ENCODE measurements around the gene TBC1D5.
"Not testable (repeated sequence)": the region's sequence is repeated elsewhere in the genome, so short reads cannot be mapped to it uniquely, and the experiment has no call there.

The TBC1D5 gene

DNA sequence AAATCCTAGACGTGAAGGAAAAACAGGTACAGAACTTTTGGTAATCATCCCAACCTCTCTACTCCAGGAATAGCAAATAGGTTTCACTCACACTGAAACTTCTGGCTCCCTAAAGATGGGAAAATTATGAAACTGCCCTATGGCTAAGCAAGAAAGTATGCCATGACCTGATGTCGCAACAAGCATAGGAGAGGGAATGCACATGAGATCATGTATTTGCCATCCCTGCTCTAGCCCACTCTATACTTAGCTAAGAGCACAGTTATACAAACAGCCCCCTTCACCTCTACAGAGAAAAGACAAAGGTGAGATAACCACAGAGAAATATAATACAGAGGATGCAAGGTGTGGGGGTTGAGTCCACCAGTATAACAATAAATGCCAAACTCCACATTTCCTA lies 102.7 kb downstream of the TBC1D5 start:
- no peak for DNase-seq

GRCh38 chr3:17639257-17639656 lies 103.2 kb downstream of the TBC1D5 start:
- DNase-seq: no peak

- no peak for DNase-seq
These were observed 104.1 kb downstream of the TBC1D5 start for GRCh38 chr3:17638356-17638755.

GRCh38 chr3:17635675-17636074 lies 106.8 kb downstream of the TBC1D5 start:
- not testable (repeated sequence) for DNase-seq

GRCh38 chr3:17634964-17635363 lies 107.5 kb downstream of the TBC1D5 start:
- no peak for DNase-seq

GRCh38 chr3:17634201-17634600 lies 108.2 kb downstream of the TBC1D5 start:
- DNase-seq: no peak

- DNase-seq: no peak
These were observed 109.9 kb downstream of the TBC1D5 start for GRCh38 chr3:17632401-17633100.

- DNase-seq: no peak
These were observed 110.8 kb downstream of the TBC1D5 start for GRCh38 chr3:17631609-17632008.

DNA sequence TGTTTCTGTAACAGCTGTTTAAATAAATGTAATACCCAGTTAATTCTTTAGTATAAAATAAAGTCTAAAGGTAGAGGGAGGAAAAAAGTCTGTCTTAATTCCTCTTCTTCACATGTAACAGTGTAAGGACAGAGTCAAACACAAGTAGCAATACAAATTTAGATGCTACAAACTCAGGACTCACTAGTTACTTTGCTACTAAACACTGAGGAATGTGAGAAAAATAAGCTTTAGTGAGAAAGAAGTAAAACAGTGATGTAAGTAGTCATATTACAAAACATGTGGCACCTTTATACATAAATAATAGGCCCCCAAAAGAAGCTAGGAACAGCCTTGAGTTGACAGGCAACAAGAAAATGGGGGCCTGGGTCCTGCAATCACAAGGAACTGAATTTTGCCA lies 113.0 kb downstream of the TBC1D5 start:
- no peak for DNase-seq

DNA sequence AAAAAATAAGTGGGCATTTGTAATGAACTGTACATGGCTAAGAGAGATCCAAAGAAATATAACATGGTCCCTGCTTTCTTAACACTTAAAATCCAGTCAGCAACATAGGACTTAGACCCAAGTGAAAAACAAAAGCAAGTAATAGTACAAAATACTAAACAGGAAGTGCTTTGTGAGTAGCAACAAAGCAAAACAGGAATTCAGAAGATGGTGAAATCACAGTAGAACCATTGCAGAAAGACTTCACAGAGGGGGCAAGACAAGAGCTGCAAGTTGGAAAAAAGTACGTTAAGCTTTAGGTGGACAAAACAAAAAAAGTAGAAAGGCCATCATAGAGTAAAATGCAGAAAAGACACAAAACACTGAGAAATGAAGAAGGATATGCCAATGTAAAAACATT lies 116.0 kb downstream of the TBC1D5 start:
- DNase-seq: no peak

DNA sequence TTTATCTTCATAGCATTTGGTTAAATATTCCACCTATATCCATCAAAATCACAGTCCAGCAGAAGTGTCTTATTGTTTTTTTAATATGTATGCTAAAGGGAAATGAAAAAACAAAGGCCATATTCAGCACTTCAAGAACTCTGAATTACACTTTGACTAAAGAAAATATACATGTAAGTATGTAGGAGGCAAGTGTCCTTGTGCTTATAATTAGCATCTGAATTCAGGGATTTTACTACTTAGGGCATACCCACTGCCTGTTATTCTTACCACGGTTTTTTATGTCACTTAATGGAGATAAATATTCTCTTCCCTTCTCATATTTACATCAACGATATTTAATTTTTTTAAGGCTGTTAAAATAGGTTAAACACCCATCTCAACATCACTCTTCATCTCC lies 117.3 kb downstream of the TBC1D5 start:
- no peak for DNase-seq

DNA sequence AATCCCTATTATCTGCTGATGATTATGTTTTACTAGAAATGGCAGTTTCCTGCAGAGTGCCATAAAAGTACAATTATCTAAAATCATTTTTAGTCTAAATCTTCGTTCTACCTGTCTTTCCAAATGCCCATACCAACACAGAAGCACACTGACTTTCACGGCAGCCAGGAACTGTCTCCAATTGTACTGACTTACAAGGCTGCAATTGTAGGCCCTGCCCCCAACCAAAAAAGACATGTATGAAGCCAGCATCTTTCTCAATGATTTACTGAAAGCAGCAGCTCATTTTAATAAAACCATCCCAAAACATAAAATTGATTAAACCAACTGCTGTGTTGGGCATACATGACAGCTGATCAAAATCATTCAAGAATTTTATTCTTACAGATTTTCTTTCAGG lies 119.0 kb downstream of the TBC1D5 start:
- DNase-seq: no peak

DNA sequence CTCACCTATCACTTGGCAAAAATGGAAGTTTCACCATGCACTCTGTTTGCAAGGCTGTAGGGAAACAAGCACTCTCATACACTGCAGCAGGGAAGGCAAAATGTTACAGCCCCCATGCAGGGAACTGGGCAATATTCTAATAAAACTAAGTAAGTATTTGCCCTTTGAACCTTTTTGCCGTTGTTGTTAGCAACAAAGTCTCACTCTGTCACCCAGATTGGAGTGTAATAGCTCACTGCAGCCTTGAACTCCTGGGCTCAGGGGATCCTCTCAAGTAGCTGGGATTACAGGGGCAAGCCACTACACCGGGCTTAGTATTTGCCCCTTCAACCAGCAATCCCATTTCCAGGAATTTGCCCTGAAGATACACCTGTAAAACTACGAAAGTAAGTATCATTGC lies 122.5 kb downstream of the TBC1D5 start:
- no peak for DNase-seq

DNA sequence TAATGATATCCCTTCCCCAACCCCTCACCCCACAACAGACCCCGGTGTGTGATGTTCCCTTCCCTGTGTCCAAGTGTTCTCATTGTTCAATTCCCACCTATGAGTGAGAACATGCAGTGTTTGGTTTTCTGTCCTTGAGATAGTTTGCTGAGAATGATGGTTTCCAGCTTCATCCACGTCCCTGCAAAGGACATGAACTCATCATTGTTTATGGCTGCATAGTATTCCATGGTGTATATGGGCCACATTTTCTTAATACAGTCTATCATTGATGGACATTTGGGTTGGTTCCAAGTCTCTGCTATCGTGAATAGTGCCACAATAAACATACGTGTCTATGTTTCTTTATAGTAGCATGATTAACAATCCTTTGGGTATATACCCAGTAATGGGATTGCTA lies 129.4 kb downstream of the TBC1D5 start:
- not testable (repeated sequence) for DNase-seq

DNA sequence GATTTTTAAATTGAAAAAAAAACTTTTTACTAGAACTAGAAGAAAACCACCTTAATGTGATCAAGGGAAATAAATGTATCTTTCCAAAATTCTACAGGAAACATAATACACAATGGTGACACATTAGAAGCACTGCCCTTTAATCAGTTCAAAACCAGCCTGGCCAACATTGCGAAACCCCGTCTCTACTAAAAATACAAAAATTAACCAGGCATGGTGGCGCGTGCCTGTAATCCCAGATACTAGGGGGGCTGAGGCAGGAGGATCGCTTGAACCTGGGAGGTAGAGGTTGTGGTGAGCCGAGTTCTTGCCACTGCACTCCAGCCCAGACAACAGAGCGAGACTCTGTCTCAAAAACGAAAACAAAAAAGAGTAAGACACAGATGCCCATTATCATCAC lies 134.5 kb downstream of the TBC1D5 start:
- DNase-seq: no peak

- DNase-seq: no peak
These were observed 136.5 kb downstream of the TBC1D5 start for GRCh38 chr3:17605934-17606333.

GRCh38 chr3:17605032-17605431 lies 137.4 kb downstream of the TBC1D5 start:
- DNase-seq: no peak

- DNase-seq: no peak
These were observed 140.3 kb downstream of the TBC1D5 start for GRCh38 chr3:17602126-17602525.

- no peak for DNase-seq
These were observed 149.5 kb downstream of the TBC1D5 start for GRCh38 chr3:17592956-17593355.

- no peak for DNase-seq
These were observed 152.0 kb downstream of the TBC1D5 start for GRCh38 chr3:17590465-17590864.

- DNase-seq: no peak
These were observed 152.5 kb downstream of the TBC1D5 start for GRCh38 chr3:17589888-17590287.

DNA sequence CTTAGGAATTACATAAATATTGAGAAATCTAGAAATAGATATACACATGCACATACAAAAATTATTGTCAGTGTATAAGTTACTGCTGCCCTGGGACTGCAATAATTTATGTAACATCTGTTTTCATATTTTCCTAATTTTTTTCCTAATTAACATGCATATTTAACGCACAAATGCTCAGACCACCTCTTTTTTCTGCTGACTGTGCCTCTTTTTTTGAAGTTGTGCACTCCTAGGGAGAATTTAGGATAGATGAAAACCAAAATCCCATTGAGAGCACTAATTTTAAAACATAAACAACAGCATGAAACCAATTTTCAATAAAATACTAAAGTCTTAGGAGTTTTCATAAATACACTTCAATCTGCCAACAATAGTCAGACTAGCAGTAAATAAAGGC lies 154.0 kb downstream of the TBC1D5 start:
- DNase-seq: no peak

DNA sequence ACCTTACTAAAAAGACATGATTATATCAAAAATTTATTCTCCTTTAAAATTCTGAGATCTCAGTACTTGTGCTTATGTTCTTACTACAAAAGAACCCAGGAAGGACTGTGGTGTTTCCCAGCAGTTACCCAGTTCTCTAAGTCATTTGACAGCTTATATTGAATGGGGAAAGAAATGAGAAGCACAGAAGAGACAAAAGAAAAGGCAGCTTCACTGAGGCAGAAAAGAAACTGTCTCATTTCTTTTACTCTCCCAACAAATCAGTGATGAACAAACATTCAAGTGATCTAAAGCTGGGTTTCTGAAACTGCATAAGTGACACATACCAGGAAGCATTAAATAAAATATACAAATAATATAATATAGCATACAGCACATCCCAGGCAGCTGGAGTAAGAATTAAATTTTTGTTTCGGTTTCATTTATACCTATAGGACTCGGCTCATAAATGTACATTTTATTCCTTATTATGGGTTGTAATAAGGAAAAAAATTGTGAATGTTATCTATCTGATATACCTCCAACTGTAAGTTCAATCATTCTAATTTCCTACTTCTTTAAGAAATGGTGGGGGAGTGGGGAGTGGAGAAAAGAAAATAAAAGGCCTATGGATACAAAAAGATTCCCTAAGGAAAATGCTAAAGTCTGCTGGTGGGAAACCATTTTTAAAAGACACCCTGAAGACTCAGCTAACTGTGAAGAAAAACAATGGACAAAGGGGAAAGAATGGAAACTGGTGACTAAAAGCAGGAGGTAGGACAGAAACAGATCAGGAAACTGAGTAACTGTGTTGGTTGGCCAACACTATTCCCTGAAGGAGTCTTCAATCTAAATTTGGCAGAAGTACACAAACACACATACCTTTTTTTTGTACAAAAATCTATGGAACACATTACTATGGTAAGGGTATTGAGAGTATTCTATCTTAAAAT lies 156.8 kb downstream of the TBC1D5 start:
- no peak for DNase-seq

GRCh38 chr3:17584066-17584465 lies 158.4 kb downstream of the TBC1D5 start:
- DNase-seq: no peak

All from DMS 273 treated with DMSO at 0.1 percent for 48 hours (cell line).